Stimulated activated CD8-positive, alpha-beta memory T cell treated with anti-CD3 and anti-CD28 coated beads, Interleukin-7, amount 100 ng/mL, for 4 hours (primary cell): Measurements from ENCODE around the gene ANKRD44.

Experiments
- DNase-seq, 2 donors: peaks; one replicate each; pipeline ENCODE4 v3.0.0-alpha.2; 2020; ENCODE audit warnings: low read depth in 2 of 2

ANKRD44 gene

DNA sequence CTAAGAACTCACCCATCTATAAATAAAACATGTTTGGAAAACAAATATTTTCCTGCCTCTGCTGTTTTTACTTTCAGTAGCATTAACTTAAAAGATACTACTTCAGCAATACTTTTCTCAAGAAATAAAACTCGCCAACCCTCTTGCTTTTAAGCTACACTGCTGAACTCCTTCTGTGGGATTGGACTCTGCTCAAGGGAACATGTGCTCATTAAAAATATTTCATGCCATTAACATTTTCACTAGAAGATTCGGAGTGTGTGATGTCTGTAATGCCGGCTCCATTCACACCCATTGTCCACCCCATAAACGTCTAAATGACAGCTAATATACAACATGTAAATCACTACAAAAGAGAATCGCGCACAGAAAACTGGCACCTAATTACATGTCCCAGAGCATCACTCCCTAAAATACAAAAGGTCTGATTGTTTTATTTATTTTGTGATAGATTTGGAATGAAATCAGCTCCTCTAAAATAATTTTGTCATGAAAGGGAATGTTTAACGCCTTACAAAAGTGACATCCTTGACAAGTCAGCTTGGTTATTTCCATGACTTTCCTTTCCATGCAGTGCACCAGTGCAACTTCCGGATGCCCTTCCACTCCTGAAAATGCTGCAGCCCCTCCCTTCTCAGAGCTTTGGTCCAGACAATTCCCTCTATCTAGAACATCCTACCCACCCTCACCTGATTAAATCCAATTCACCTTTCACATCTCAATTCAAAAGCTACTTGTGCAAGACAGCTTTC lies 73.1 kb downstream of the ANKRD44 start:
- no peak for DNase-seq

DNA sequence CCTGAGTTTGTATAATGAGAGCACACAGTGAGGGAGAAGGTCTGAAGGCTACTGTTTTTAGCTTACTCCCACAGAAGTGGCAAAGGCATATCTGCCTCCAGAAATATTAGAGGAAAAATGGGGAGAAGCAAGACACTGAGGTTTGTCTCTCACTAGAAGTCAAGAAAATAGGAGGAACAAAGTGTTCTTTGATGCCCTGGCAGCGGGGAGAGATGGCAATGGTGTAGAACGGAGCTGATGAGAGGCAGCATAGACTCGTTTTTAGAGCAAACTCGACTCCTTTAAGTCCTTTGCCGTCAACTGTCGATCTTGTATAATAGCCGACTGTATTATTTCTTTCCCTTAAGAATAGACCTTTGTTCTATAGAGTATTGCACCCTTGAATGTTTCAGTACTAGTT lies 73.8 kb downstream of the ANKRD44 start:
- no peak for DNase-seq

DNA sequence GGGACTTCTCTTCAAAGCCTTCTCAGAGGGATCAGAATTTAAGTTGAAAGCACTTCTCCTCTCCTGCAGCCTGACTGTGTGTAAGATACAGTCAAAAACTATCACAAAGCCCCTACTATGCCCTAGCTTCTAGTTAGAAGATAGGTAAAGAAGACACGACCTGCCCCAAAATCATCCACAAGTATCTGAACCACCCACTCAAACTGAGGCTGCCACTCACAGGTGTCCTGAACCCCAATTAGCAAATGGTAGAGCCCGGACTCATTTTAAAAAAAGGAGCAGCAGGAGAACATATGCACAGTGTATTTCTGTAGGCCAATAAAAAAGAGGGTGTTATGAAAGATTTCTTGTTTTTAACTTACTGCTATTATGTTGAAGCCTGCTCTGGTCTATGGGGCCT lies 74.4 kb downstream of the ANKRD44 start:
- no peak for DNase-seq

DNA sequence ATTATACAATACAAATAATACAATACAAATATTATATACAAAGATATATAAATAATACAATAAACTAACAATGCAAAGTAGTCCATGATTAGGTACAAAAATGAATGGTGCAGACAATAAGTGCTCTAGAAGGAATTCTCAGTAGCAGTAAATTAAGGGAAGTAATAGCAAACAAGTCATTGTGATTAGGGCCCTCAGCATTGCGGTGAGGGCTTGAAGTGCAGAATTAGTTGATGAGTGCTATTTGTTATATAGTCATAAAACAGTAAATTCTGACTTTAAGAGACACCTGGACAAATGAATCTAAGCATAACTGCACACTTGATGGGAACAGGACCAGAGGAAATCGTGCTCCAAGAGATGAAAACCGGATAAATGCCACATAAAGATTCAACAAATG lies 74.9 kb downstream of the ANKRD44 start:
- DNase-seq = no peak

DNA sequence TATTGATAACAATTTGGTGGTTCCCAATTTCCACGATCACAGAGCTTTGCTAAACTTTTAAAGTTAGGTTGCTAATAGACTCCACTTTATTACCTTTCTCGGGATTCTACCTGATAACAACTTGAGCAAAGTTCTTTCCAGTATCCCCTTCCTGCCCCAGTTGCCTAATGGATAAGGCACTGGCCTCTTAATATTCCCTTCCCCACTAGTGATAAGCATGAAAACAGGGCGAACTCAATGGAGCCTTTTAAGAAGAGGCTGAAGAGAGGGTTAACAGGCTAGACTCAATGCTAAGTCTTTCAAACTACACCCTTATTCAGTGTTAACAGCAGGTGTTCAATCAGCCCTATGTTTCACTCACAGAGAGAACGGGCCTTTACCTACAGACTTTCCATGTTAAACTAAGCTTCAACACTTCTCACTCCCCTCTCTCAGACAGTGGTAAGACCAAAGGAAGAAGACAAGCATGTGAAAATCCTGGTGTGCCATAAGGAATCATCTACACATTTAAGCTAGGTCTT lies 75.8 kb downstream of the ANKRD44 start:
- DNase-seq = no peak

DNA sequence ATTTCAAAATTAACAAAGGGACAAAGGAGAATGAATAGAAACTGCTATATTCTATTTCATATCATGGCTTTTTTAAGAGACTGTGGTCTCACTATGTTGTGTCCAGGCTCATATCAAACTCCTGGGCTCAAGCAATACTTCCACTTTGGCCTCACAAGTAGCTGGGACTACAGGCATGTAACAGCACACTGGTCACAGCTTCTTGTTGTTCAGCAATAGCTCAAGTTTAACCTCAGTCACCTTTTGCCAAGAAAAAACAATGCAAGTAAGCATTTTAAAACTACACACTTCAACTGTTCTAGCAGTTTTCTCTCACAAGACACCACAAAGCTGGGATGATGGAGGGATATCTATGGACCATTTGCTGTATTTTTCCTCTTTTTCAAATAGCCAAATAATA lies 77.1 kb downstream of the ANKRD44 start:
- no peak for DNase-seq

DNA sequence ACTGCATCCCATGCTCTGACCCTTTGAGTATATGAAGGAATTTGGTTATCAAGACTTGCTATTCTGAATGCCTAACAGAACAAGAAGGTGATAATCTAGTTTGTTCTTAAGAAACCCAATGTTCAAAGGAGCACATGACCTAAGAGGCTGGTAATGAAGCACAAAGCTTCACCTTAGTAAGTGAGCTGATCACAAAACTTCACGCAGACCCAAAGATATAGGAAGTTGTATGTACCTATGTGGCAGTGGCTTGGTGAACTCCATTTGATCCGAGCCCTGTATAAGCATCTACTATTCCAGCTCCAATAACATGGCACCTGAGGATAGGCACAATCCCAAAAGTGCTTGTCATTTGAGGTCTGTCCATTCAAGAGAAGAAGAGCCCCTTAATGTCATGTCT lies 78.6 kb downstream of the ANKRD44 start:
- DNase-seq = no peak

DNA sequence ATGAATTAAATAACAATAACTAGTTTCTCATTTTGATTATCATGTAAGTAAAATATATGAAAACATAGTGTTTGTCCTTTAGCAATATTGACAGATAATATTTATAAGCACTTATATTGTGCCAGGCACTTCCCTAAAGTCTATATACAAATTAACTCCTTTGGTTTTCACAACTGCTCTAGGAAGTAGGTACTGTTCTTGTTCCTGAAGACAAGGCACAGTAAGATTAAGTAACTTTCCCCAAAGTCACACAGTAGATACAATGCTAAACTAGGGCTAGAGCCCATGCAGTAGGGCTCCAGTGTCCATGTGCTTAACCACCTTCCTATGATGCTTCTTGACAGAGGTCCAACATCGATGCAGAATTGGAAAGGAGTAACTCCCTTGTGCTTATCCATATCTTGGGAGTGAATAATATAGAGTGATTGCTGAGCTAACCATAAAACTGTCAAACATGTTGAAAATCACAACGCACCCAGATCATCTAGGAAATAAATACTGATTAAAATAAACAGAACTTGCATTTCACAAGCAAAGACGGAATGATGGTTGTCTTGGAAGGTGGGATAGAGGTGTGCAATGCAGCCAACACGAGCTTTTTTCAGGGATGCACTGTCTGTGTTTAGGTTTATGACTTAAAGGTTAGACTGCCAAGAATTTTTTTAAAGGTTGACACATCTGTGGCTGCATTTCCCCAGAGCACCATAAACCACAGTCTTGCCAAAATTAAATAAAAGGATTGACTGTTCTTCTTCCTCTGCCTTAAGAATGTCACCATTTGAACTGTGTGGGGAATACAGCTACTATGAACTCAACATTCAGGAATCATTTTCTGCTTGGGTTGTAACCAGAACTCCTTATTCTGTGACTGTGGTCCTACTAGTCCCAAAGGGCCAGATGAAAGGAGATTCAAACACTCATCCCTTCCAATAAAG lies 80.8 kb downstream of the ANKRD44 start:
- DNase-seq = no peak

DNA sequence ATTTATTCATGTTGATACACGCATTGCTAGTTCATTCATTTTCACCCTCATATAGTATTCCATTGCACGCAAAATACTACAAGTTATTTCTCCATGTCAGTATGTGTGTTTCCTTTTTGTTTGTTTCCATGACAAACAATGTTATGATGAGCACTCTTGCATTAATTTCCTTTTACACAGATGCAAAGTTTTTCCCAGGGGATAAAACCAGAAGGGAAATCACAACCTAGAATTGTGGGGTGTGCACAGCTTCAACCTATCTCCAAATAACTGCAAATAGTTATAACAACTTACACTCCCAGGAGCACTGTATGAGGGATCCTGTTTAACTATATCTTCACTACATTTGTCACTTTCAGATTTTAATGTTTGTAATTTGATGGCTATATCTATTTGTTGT lies 87.1 kb downstream of the ANKRD44 start:
- no peak for DNase-seq

DNA sequence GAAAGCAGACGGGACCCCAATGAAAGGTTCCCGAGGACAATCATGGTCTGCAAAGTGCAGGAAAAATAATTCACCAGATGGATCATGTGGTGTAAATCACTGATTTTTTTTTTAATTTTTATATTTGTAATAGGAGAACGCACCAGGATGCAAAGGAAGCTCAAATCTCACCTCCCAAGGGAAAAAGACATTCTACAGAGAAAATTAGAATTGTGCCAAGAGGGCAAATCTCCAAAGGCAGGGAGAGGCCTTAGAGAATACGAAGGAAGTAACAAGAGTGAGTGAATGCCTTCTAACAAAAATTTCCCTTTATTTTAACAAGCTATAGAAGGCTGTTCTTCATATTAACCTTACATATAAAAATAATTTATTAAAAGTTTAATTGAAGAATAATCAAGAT lies 90.9 kb downstream of the ANKRD44 start:
- DNase-seq = no peak

DNA sequence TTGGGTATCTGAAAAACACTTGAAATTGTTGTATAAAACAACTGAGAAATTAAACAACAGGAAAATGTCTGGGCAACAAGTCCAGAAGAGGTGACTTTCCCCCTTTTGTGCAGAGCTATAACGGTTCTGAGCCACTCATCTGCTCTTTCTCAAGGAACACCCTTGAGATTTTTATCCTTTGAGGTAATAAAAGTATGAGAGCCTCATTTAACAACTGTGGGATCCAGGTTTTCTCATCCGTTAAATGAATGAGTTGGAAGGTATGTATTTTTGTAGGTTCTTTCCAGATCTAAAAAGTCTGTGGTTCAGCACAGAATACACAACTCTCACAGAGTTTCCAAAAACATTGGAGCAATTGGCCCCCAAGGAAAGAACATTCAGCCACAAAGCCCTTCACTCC lies 93.0 kb downstream of the ANKRD44 start:
- no peak for DNase-seq

DNA sequence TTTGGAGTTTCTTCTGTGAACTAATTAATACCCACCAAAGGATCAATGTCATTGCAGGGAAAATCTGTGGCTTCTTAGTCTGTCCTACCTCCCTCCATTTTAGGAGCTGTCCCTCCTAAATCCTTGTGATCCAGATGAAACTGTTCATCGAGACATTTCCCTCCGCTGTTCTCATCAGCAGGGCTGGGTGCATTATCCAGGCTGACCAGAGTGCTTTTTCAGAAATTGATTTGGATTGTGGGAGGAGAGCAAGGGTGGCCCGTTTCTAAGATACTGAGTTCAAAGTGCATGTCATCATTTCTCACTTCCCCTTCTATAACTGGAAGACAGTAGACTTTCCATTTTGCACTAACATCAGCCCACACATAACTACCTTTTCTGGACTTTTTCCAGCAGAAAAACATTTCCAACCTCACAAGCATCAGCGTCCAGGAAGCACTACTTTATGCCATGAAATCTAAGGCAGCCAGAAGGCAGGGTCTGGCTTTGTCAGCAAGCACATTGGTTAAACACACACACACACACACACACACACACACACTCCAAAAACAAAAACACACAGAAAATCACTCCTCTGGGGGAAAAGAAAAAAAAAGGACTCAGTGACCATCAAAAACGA lies 94.1 kb downstream of the ANKRD44 start:
- DNase-seq = no peak

DNA sequence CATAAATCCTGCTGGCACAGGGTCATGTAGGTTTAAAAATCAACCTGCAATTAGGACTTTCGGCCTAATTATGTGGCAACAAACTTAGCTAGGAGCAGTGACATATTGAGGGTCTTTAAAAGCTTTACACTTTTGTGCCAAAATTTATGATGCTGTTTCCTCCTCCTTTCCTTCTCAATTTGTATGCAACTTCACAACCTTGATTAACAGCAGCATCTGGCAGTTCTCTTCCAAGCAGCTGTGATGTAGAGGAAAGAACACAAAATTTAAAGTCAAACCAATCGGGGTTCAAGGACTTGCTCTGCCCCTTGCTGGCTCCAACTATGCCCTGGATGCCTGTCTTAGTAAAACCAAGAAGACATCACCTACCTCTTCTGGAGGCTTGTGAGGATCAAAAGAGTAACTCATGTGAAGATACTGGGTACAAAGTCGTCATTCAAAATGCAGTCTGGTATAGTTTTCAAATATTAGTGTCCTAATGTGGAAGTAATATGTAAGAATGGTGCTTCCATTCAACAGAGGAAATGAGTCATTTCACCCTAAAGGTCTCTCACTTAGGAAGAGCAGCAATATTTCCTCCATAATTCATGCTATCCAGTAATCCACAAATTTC lies 94.7 kb downstream of the ANKRD44 start:
- DNase-seq = no peak

DNA sequence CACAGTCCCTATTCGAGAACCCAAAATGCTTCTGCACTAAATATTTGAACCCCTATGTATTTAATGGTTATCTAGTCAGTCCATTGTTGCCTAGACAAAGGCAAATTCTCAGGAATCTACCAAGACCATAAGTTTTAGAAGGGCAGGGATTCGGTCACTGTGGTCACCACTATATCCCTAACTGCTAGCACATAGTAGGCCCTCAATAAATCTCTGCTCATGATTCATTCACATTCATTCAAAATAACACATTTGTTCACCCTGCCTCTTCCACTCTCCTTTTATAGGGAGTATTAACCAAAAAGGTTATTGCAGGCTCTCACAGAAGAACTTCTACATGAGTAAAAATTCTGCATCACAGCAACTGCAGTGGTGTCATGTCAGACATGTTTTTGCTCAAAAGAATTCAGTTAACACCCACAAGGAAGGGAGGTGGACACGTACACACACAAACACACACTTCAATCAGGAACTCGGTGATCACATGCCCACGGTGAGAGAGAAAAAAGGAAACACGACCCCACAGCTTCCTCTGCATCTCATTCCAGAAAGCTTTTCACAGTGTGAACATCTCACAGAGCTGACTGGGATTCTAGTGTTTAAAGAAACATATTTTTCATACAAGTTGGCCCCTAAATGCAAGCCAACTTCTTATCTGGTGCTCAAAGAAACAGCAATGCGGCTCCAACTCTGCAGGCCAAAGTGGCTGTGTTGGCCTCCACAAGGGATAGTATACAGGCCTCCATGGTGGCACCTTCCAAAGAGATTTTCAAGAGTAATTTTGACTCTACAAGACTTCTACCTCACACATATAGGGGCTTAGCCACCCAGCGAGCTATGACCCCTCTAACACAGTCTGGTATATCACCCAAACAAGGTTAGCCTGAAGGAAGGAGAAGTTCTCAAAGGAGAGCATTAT lies 98.0 kb downstream of the ANKRD44 start:
- no peak for DNase-seq

DNA sequence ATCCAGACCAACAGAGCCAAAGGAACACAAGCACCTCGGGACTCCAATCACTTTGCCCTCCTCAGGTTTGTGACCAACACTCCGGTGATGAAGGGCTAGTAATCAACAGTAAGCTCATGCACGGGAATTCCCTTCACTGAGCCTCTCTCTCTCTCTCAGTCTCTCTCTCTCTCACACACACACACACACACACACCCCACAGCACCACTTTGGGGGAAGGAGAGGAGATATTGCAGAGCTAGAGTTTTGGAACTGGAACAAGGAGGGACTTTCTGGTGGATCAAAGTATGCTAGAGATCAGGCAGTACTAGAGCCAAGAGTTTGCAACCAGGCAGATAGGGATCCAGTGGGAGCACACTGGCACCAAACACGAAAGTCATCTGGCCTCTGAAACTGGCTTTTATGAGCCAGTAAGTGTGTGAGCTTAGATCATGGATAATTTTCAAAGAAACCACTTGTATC lies 98.7 kb downstream of the ANKRD44 start:
- no peak for DNase-seq

DNA sequence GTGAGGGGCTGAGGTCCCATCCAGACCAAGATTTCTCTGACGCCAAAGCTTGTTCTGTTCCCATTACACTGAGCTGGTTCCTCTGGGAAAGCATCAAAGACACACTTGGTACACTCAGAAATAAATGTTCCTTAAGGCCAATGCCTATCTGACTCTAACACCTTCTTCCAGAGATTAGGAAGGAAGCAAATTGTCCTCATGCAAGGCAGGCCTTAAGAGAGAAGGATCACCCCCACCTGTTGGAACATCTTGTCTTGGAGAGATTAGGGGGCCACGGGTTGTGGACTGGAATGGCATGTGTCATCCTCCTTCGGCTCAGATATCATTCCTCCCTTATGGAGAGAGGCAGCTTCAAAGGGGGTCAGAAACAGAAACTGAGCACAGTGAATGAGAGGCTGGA lies 100.2 kb downstream of the ANKRD44 start:
- no peak for DNase-seq

DNA sequence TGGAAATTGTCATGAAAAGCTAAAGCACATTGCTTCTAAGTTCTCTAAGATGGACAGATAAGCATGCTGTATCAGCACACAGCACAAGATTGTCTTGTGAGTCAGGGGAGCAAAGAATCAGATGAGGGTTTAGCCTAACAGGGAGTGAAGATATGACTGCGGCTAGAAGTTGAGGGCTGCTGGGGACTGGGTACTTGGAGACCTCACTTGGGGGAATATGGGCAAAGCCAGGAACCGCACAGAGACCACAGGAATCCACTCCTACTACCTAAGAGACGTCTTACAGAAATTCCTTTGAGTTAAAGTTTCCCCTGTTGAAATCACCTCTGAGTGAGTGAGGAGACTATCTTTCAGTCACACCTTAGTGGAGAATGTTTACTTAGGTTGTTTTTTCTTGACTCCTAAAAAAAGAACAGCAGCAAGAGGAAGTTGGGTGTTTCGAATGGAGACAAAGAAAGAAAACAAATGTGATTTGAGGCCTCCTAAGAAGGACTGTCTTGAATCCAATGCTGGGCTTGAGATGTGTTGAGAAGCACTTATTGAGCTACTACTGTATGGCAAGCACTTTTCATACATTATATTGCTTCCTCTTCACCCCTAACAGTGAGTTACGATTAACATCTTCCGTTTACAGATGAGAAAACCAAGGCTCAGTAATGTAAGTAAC lies 100.7 kb downstream of the ANKRD44 start:
- peak in 1 of 2 donors; percentile 35 for DNase-seq

DNA sequence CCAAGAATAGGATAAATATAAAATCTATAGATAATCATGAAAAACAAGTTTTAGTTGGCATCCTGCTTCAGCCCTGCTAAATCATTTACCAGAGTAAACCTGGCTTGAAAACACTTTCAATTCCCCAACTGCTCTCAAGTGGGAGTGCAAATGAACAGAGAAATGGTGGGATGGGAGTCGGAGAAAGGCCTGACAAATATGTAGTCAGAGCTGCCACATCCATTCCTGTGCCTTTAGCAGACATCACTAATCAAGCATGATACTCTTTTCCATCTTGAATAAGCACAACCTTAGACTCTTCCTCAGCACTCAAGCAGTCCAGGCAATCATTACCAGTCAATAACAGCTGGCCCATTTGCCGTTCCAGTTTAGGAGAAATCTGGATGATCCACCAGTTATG lies 101.3 kb downstream of the ANKRD44 start:
- no peak for DNase-seq

DNA sequence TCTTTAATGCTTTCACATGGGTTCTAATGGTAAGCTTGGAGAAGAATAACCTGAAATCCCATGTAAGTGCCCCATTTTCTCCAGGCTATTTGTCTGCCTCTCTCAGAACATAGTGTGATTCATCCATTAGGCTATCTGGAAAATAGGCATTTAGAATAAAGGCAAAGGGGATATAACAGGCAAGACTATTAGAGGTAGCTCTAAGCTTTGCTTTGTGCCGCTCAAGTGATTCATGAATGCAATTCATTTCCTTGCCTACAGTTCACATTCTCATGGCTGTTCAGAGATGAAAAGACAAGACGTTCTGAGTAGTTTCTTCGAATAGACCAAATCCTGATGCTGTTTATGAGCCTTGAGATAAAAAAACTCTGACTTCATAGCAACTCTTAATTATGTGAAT lies 101.7 kb downstream of the ANKRD44 start:
- DNase-seq = no peak

DNA sequence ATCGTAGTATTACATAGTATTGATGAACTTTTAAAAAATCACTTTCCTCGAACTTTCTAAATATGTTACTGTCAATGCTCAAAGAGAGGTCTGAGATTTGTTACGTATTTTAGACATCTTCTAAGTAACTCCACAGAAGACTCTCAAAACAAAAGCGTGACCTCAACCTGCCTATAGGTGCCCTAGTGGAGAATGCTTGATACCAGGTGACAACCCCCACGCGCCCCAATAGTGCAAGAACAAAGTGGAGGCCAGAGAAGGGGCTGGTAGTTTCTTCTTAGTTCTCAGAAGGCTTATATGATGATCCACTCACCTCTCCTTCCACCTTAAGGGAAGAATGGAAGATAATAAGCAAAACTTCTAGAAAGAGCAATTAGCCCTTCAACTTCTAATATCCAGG lies 102.6 kb downstream of the ANKRD44 start:
- DNase-seq = no peak
